Middle frontal gyrus (tissue), 1 donor: ENCODE results near the gene RNF207.

Source experiments
- DNase-seq: peaks from one replicate; pipeline ENCODE4 v3.0.0-alpha.2; 2015; ENCODE audit warnings: low spot score; ENCODE audit errors: extremely low spot score

Gene RNF207

DNA sequence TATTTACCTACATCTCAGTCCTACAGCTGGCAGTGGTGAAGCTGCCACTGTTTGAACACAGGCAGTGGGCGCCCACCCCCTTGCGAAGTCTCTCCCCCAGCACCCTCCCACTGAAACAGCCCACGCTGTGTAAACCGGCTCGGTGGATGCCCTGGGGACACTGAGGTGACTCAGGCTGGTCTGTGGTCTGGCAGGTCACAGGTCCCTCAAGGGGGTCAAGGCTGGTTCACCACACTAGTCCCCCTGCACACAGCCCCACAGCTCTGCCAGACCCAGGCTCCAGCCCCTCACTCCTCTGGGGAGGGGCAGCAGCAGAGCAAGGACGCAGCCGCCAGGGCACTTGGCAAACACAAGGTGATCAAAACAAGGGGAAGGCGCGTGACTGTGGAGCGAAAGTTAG is 33.4 kb upstream of the RNF207 start:
- no peak for DNase-seq

DNA sequence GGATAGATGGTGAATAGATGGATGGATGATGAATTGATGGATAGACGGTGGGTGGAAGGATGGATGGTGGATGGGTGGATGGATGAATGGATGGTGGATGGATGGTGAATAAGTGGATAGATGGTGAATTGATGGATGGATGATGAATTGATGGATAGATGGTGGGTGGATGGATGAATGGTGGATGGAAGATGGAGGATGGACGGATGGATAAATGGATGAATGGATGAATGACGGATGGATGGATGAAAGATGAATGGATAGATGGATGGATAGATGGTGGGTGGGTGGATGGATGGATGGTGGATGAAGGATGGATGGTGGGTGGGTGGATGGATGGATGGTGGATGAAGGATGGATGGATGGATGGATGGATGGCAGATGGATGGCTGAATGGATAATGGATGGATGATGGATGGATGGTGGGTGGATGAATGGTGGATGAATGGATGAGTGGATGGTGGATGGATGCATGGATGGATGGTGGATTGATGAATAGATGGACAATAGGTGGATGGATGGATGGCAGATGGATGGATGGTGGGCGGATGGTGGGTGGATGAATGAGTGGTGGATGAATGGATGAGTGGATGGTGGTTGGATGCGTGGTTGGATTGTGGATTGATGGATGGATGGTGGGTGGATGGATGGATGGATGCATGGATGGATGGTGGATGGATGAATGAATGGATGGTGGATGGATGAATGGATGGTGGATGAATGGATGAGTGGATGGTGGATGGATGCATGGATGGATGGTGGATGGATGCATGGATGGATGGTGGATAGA is 31.1 kb upstream of the RNF207 start:
- DNase-seq, result no peak

DNA sequence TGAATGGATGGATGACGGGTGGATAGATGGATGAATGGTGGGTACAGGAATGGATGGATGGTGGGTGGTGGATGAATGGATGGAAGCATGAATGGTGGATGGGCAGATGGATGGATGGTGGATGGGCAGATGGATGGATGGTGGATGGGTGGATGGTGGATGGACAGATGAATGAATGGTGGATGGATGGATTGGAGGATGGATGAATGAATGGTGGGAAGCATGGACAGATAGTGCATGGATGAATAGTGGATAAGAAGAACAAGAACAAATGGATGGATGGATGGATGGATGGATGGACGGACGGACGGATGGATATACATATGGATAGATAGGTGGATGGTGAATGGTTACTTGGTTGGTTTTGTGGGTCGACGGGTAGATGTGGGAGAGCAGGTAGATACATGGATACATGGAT is 30.5 kb upstream of the RNF207 start:
- DNase-seq, result no peak

DNA sequence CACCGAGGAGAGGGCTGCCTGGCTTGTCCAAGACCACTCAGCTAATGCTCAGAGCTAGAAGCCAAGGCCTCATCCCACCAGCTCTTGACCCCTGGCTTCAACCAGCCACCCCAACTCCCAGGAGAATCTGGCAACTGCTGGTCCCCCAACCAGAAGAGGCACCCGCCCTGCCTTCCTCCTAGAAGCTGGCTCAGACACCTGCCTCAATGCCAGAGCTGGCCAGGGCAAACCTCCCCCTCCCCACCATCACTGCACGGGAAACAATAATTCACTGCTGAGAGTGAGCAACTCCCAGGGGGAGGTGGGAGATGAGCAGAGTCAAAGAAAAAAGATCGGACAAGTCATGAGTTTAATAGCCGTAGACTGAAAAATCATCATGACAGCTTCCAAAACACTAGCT is 29.1 kb upstream of the RNF207 start:
- DNase-seq, result no peak

DNA sequence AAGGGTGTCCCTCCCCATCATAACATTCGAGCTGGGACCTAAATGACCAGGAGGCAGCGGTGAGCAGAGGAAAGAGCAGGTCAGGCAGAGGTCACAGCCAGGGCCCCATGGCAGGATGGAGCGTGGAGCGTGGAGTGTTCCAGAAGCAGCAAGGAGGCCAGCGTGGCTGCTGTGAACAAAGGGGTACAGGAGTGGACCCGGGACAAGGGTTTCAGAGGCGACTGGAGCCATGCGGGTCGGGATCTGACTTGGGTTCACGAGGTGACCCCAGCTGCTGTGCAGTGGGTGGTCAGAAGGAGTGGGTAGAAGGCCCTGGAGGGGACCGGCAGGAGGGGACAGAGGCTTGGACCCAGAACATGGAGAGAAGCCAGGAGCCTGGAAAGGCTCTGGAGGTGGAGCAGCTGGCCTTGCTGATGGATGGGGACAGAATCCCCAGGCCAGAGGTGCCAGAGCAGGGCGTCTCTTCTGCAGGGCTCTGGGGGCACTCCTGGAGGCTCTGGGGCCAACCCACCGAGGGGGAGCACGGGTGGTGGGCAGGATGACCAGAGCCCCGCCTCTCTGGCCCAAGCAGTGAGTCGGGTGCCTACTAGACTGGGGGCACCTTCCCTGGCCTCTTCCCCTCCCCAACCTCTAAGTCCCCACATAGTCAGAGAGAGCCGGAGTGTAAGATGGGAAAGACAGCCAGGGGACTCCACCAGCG is 28.1 kb upstream of the RNF207 start:
- no peak for DNase-seq

DNA sequence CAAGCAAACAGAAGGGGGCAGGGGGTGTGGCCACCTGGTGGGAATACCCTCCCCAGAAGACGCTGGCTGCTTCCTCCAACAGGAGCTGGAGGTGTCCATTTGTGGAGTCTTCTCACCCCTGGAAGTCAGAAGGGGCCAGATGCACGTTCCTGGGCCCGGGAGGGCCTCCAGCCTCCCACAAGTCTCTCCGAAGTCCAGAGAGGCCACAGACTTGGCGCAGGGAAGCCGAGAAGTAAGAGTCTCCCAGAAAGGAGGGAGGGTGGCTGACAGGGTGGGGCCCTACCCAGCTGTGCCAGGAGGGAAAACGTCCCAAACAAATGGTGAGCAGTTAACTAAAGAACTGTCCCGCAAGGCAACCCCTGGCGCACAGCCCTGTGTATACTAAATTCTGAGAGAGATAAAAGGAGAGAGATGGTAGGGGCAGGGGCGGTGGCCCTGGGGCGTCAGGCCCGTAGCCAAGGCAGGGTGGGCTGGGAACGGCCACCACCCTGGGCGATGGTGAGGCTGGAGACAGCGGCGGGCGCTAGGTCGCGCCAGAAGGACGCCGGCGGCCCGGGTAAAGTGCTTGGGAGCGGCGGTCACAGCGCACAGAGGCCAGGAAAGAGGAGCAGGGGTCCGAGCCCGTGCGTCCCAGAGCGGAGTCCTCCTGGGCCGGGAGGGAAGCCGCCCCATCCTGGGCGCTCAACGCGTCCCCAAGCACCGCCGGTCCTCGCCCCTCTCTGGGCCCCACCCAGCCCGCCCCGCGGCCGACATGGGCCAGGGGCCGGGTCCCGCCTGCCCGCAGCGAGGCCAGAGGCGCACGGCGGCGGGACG is 27.0 kb upstream of the RNF207 start:
- no peak for DNase-seq

DNA sequence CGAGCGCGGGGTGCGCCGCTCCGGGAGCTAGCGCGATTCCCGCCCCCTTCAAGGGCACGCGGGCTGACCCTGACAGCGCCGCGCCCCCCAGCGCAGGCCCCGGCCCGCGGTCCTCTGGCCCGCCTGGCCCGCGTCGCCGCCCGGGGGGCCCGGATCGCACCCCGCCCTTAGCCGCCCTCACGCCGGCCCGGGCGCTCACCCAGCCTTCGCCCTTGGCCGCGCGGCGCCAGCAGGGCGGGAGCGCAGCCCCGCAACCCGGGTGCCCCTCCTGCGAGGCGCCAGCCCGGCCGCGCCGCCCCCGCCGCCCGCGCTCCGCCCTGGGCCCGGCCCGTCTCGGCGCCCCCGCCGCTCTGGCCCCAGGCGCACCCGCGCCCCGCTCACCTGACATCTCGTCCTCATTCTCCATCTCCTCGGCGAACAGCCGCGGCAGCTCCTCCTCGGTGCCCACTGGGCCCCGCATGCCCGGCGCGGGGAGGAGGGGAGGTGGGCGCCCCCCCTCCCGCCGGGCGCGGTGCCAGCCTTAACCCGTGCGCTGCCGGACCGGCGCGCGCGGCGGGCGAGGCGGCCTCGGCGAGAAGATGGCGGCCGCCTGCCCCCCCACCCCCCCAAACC is 26.2 kb upstream of the RNF207 start:
- DNase-seq, result no peak

DNA sequence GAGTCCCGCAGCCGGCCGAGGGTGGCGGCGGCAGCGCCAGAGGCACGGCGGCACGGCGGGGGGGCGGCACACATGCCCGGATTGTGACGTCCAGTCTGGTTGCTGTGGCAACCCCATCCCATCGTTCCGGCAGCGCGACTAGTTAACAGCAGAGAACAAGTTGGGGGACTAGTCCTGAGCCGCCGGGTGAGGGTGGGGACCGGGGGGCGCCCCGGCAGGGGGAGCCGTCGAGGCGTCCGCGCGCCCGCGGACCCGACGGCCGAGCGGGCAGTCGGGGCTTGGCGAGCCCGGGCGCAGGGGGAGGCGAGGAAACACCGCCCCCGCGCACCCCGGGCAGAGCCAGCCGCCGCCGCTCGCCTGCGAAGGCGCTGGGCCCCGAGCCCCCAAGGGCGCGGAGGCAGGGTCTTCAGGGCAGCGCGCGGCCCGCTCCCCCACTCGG is 25.6 kb upstream of the RNF207 start, which contains the start of gene CHD5:
CHD5 (minus strand) TSS at position 54 of the 439 bp plus-strand sequence. CDS start 298 bp downstream, outside the sequence.
- no peak for DNase-seq

DNA sequence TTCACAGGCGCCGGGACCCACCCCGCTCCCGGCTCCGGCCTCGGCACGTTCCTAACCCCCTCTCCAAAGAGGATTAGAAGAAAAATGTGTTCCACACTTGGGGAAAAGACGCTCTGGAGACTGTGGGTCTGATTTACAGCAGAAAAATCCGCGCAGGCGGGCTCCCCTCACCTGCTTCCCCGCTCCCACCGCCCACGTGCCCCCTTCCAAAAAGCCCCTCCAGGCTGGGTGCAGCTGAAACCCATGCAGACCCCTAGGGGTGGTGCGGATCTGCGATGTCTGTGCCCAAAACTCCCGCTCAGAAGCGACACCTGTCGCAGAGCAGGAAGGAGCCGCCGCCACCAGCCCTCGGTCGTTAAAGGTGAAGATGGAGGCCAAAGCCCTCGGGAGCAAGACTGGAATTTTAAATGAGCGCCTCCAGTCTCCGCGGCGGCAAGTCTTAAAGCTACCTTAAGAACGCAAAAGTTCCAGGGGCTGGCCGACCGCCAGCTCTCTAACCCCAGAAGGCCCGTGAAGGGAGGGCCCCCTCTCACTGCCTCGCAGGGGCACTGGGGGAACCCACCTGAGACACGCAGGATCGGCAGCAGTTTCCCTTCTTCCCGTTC is 25.1 kb upstream of the RNF207 start:
- DNase-seq, result no peak

DNA sequence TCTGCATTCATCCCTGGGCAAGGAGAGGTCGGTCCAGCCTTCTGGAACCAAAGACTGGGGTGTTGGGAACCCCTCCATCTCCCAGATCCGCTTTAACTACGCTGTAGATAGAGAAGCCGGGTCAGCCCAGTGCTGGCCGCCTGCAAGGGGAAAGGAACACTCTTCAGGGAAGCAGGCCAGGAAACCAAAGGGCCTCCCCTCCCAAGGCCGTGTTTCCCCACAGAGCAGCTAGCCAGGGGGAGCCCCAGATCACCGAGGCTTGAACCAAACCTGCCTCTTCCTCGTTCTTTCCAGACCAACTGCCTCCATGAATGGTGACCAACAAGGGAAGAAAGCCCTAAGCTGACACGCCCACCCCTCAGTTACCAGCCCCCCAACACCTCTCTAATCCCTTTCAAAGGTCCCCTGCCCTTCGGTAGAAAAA is 24.6 kb upstream of the RNF207 start:
- no peak for DNase-seq

DNA sequence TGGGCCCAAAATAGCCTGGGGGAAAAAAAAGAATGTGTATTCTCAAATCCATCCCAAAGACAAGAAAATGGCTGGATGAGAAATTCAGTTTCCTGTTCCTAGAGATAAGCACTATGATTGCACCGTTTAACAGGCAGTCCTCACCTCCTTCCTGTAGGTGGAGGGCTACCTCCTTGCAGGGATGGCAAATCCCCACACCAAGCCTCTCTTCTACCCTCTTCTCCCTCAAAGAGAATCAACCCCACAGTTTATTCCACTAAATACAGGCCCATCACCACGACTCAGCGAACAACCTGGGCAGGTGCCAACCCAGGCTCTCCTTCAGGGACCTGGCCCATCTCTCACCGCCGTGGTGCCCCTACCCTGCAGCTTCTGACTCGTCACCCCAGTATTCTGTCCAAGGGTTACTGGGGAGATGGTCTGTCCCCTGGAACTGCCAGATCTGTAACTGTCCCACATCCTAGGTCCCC is 22.4 kb upstream of the RNF207 start:
- no peak for DNase-seq

DNA sequence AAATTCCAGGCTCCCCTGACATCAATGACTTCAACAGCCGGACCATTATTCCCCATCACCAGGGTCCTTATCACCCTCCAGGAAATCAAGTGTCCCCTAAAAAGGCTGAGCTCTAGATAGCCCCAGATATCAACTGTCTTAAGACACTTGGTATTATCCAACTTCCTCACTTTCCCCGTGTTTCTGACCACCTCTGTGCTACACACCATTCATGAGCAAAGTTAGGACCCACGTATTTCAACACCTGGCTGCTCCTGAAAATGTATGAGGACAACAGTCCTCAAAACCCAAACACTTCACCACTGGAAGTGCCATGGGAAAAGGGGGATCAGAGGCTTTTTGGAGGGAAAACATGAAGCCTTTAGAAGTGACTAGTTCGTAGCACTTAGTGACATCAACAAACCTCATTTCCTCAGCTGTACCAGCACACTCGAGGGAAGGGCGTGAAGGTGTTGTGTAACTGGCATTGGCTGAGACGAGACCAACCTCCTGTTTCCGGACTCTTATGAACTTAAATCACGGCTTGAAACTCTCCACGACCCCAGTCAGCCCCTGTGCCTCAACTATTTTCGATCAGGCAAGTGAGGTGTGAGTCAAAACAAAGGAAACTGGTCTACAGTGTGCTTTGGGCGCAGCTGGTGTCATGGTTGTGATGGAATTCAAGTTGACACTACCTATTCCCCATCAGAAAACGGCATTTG is 21.7 kb upstream of the RNF207 start:
- no peak for DNase-seq

DNA sequence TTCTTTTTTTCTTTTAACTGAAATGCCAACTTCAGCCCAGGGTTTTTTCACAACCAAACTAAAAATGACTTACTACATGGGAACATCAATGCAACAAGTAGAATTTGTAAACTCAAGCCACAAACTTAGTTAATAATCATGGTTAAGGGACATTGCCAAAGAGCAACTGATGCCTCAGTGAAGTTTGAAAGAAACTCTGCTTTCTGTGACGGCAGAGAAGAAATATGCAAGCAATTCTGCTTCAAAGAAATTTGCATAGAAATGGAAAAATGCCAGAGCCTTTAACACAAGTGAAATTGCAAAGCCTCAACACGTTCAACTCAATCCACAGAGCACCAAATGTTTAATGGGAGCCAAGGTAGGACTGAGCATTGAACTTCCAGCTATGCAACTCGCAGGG is 20.8 kb upstream of the RNF207 start:
- DNase-seq, result no peak

DNA sequence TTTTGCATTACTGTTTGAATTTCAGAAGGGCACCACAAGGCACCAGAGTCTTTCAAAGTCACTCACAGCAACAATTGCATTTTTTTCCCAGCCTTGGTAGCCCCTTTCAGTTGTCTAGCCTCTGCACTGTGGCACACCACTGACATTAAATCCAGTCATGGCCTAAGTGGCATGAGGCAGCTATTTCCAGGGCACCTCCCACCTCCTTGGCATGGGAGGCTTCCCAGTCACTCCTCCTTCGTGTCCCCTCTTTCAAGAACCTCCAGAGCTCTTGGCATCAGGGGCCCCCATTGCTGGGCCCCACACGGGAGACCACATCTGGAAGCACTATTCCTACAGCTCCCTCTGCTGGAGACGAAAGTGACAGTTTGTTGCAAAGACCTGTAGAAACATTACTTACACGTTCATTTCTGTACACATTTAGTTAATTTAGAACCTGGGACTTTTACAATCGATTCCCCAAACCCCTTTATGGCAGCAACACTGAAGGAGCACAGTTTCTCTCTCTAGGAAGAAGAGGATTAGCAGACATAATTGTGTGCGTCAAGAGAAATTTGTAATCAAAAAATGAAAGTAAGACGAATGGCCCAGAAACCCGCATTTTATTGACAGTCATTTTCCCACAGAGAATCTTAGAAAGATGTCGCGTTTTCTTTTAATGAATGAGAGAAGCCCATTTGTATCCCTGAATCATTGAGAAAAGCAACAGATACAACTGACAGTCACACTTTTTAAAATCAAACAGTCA is 20.1 kb upstream of the RNF207 start:
- no peak for DNase-seq

DNA sequence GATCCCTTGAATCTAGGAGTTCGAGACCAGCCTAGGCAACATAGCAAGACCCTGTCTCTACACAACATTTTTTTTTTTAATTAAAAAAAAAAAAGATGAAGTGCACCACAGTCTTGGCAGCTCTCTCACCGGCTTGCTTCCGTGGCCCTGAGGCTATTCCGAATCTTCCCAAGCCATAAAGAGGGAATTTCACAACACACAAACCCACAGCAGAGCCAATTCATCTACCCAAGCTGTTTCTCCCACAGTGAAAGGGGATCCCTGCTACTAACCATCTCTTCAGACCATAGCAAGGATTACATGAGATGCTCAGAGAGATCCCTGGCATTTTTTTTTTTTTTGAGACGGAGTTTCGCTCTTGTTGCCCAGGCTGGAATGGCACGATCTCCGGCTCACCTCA is 17.5 kb upstream of the RNF207 start:
- DNase-seq, result no peak

DNA sequence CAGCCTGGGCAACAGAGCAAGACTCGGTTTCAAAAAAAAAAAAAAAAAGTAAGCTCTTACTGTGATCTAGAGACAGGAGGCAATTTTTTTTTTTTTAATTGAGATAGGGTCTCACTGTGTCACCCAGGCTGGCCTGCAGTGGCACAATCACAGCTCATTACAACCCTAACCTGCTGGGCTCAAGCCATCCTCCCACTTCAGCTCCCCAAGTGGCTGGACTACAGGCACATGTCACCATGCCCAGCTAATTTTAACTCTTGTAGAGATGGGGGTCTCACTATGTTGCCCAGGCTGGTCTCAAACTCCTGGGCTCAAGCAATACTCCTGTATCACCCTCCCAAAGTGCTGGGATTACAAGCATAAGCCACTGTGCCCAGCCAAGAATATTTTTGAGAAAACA is 14.0 kb upstream of the RNF207 start:
- DNase-seq, result no peak

DNA sequence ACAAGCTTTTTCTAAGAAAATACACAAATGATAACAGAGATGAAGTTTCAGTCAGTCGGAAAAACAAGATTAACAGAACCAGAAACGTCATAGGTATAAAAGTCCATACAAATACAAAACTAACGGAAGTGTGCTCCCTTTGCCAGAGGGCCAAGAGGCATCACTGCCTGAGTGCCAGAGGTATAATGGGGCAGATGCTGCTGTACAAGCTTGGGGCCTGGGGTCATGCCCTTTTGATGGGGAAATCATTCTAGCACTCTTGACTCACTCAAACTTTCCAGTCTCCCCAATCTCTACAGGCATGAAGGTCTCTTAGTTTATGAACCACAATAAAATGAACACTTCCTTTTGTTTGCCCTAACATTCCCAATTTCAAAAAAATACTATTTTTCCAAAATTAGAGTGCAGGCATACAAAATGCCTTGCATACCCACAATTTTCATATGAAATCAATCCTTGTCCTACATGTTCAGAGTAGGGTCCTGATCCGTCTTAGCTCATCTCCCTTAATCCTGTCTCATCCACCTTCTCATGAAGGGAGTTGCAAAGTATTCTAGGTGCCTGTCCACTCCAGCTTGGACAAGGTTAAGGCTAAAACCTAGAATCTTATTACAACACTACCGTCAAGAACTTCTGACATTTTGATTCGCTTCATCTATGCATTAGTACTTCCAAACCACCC is 8.0 kb upstream of the RNF207 start:
- DNase-seq, result no peak

DNA sequence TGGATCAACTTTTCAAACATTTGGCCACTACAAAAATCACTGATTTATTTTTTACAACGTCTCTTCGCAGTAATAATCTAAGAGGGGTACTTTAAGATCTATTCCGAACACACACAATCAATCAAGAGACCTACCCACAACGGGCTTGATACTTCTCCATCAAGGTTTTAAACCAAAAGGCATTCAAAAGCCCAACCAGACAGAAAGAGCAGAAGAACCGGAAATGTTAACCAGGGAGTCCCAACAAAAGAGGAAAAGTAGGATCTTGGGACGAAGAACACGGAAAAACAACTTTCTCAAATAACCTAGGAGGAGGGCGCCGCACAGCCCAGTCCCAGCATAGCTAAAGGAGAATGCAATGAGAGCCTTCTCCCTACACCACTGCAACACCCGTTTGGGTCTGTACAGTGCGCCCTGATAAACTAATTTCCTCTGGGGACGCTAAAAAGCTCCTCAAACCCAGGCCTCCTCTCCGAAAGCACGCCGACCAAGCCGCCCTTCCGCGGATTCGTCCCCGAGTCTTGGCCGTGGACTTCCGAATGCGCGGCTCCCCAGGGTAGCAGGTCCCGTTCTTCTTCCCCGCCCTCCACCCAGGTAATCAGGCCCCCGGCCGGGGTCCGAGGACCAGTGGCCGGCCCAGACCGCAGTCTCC is 7.1 kb upstream of the RNF207 start:
- no peak for DNase-seq
